Gastroesophageal sphincter (tissue), 3 donors: ENCODE data around the gene PDLIM7.

ENCODE experiments used
- CTCF ChIP-seq, 4 experiments: fragments of 200-600 bp in 2 of 4; fragments of 450-650 bp in 2 of 4; sonication (generic) in 1 of 4; IDR thresholded peaks; one replicate each; pipeline ENCODE4 v1.5.1; 2017 to 2019; ENCODE audit warnings: antibody characterized with exemption in 4 of 4, mild to moderate bottlenecking in 2 of 4, moderate library complexity in 2 of 4
- POLR2A ChIP-seq, 2 donors: fragments of 450-650 bp; IDR thresholded peaks; one replicate each; pipeline ENCODE4 v1.6.1; 2017; ENCODE audit warnings: antibody characterized with exemption in 2 of 2, mild to moderate bottlenecking in 2 of 2, moderate library complexity in 1 of 2

GRCh38 chr5:177524941-177525655, 27.7 kb upstream of the PDLIM7 start:
- no peak for TF ChIP-seq CTCF (IDR thresholded peaks at IDR 0.05)
- TF ChIP-seq POLR2A (IDR thresholded peaks at IDR 0.05) = no peak
